ENCODE results near the gene DDX27.

Gene DDX27

GRCh38 chr20:49171909-49172308 lies 47.3 kb upstream of the DDX27 start:
- TF ChIP-seq EP300 (IDR thresholded peaks at IDR 0.05; ENCODE audit: borderline replicate concordance): no peak
- TF ChIP-seq CEBPB (IDR thresholded peaks at IDR 0.05): no peak
- no peak for TF ChIP-seq TCF12 (IDR thresholded peaks at IDR 0.05; ENCODE audit: low read depth)
- no peak for TF ChIP-seq TAF1 (IDR thresholded peaks at IDR 0.05; ENCODE audit: low read depth)
- TF ChIP-seq USF1 (IDR thresholded peaks at IDR 0.05): no peak
- no peak for TF ChIP-seq TEAD4 (IDR thresholded peaks at IDR 0.05)

GRCh38 chr20:49172413-49172812 lies 46.8 kb upstream of the DDX27 start:
- no peak for TF ChIP-seq RAD21 (IDR thresholded peaks at IDR 0.05; ENCODE audit: low read depth)
- TF ChIP-seq YY1 (IDR thresholded peaks at IDR 0.05; ENCODE audit: low read depth): no peak
- TF ChIP-seq NFIC (IDR thresholded peaks at IDR 0.05): no peak
- no peak for TF ChIP-seq REST (IDR thresholded peaks at IDR 0.05; ENCODE audit: low read depth)
- TF ChIP-seq EP300 (IDR thresholded peaks at IDR 0.05; ENCODE audit: borderline replicate concordance): no peak
- TF ChIP-seq TEAD4 (IDR thresholded peaks at IDR 0.05): no peak
- no peak for TF ChIP-seq CREB1 (IDR thresholded peaks at IDR 0.05; ENCODE audit: low read depth)
- TF ChIP-seq TCF12 (IDR thresholded peaks at IDR 0.05; ENCODE audit: low read depth): no peak
- no peak for TF ChIP-seq CEBPB (IDR thresholded peaks at IDR 0.05)
- TF ChIP-seq EGR1 (IDR thresholded peaks at IDR 0.05): no peak
- TF ChIP-seq ZBTB7A (IDR thresholded peaks at IDR 0.05; ENCODE audit: low read depth): no peak
- no peak for TF ChIP-seq FOXM1 (IDR thresholded peaks at IDR 0.05; ENCODE audit: borderline replicate concordance, low read depth)
- no peak for TF ChIP-seq MAX (IDR thresholded peaks at IDR 0.05)
- no peak for TF ChIP-seq USF1 (IDR thresholded peaks at IDR 0.05)
- no peak for TF ChIP-seq TAF1 (IDR thresholded peaks at IDR 0.05; ENCODE audit: low read depth)

GRCh38 chr20:49174183-49174582 lies 45.0 kb upstream of the DDX27 start:
- TF ChIP-seq TCF12 (IDR thresholded peaks at IDR 0.05; ENCODE audit: low read depth): no peak
- no peak for TF ChIP-seq EGR1 (IDR thresholded peaks at IDR 0.05)
- no peak for TF ChIP-seq YY1 (IDR thresholded peaks at IDR 0.05; ENCODE audit: low read depth)
- no peak for TF ChIP-seq RAD21 (IDR thresholded peaks at IDR 0.05; ENCODE audit: low read depth)
- TF ChIP-seq USF1 (IDR thresholded peaks at IDR 0.05): no peak
- TF ChIP-seq TAF1 (IDR thresholded peaks at IDR 0.05; ENCODE audit: low read depth): no peak
- TF ChIP-seq MAX (IDR thresholded peaks at IDR 0.05): no peak
- TF ChIP-seq NFIC (IDR thresholded peaks at IDR 0.05): no peak
- no peak for TF ChIP-seq EP300 (IDR thresholded peaks at IDR 0.05; ENCODE audit: borderline replicate concordance)
- no peak for TF ChIP-seq TEAD4 (IDR thresholded peaks at IDR 0.05)
- no peak for TF ChIP-seq ZBTB7A (IDR thresholded peaks at IDR 0.05; ENCODE audit: low read depth)
- TF ChIP-seq FOXM1 (IDR thresholded peaks at IDR 0.05; ENCODE audit: borderline replicate concordance, low read depth): no peak
- no peak for TF ChIP-seq CREB1 (IDR thresholded peaks at IDR 0.05; ENCODE audit: low read depth)
- TF ChIP-seq CEBPB (IDR thresholded peaks at IDR 0.05): no peak
- TF ChIP-seq REST (IDR thresholded peaks at IDR 0.05; ENCODE audit: low read depth): no peak

- TF ChIP-seq TEAD4 (IDR thresholded peaks at IDR 0.05) (no peak), NFIC (IDR thresholded peaks at IDR 0.05) (no peak), YY1 (IDR thresholded peaks at IDR 0.05; ENCODE audit: low read depth) (no peak), USF1 (IDR thresholded peaks at IDR 0.05) (no peak), CEBPB (IDR thresholded peaks at IDR 0.05) (no peak), ZBTB7A (IDR thresholded peaks at IDR 0.05; ENCODE audit: low read depth) (no peak), CREB1 (IDR thresholded peaks at IDR 0.05; ENCODE audit: low read depth) (no peak), TCF12 (IDR thresholded peaks at IDR 0.05; ENCODE audit: low read depth) (no peak), EGR1 (IDR thresholded peaks at IDR 0.05) (no peak), EP300 (IDR thresholded peaks at IDR 0.05; ENCODE audit: borderline replicate concordance) (no peak), TAF1 (IDR thresholded peaks at IDR 0.05; ENCODE audit: low read depth) (no peak), REST (IDR thresholded peaks at IDR 0.05; ENCODE audit: low read depth) (no peak), RAD21 (IDR thresholded peaks at IDR 0.05; ENCODE audit: low read depth) (no peak), FOXM1 (IDR thresholded peaks at IDR 0.05; ENCODE audit: borderline replicate concordance, low read depth) (no peak), MAX (IDR thresholded peaks at IDR 0.05) (no peak)
Observed at GRCh38 chr20:49179368-49180277, 39.6 kb upstream of the DDX27 start.
